HG03457 (cell line): ENCODE measurements around the gene TXNDC17.
"Not testable (repeated sequence)": the region's sequence is repeated elsewhere in the genome, so short reads cannot be mapped to it uniquely, and the experiment has no call there.

Source experiments
- ATAC-seq: cut with Tn5 transposase; IDR thresholded peaks from one replicate; pipeline ENCODE4 v1.9.1; 2021; ENCODE audit warnings: moderate number of reproducible peaks; ENCODE audit not compliant: unreplicated experiment

The TXNDC17 gene

GRCh38 chr17:6636616-6637457 is 4.0 kb upstream of the TXNDC17 start:
- ATAC-seq = no peak

GRCh38 chr17:6637458-6637840 is 3.4 kb upstream of the TXNDC17 start:
- ATAC-seq = no peak

GRCh38 chr17:6638046-6638908 is 2.6 kb upstream of the TXNDC17 start:
- no peak for ATAC-seq

- ATAC-seq = no peak
These were observed 1.8 kb upstream of the TXNDC17 start for GRCh38 chr17:6639014-6639585.

- peak; percentile 3 for ATAC-seq
These were observed 999 bp upstream of the TXNDC17 start for GRCh38 chr17:6639586-6640535.

DNA sequence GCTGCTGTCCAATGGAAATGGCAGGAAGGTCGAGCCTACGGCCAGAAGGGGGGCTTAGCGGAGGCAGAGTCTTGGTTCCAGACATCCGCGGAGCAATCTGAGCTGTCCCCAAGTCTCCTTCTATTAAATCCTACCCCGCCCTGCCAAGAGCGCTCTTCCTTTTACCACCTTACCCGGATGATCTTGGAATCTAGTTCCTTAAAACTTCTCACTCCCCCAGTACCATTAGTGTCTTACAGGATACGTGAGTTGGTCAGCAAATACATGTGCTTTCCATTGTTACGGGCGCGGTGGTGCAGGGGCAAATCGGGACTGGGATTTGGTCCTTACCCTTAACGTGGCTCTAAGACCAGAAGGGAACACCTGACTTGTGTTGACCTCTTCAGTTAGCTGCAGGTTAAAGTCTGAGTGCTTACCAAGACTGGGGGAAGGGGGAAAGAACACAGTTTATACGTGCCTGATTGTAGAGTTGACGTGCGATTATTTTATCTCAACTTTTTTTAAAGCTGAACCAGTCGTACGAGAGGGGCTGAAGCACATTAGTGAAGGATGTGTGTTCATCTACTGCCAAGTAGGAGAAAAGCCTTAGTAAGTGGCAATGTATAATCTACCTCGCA is 495 bp downstream of the TXNDC17 start:
- peak; percentile 3 for ATAC-seq

- ATAC-seq = no peak
These were observed 1.7 kb downstream of the TXNDC17 start for GRCh38 chr17:6642592-6642991.

GRCh38 chr17:6643451-6644125 is 2.7 kb downstream of the TXNDC17 start:
- no peak for ATAC-seq

- no peak for ATAC-seq
These were observed 7.3 kb downstream of the TXNDC17 start for GRCh38 chr17:6648181-6648580.

GRCh38 chr17:6651354-6651918 is 10.6 kb downstream of the TXNDC17 start, which contains the start of the genes C17orf100 and MED31:
Gene C17orf100 (plus strand): TSS chr17:6651762. CDS start chr17:6651914, 152 bp downstream.
Gene MED31 (minus strand): TSS chr17:6651605. CDS start chr17:6651528, 77 bp downstream.
- peak; percentile 77 for ATAC-seq

- ATAC-seq = peak; percentile 24
These were observed 11.1 kb downstream of the TXNDC17 start for GRCh38 chr17:6651919-6652452.

- no peak for ATAC-seq
These were observed 14.2 kb downstream of the TXNDC17 start for GRCh38 chr17:6654841-6655731.

GRCh38 chr17:6655732-6656361 is 15.0 kb downstream of the TXNDC17 start:
- not testable (repeated sequence) for ATAC-seq

DNA sequence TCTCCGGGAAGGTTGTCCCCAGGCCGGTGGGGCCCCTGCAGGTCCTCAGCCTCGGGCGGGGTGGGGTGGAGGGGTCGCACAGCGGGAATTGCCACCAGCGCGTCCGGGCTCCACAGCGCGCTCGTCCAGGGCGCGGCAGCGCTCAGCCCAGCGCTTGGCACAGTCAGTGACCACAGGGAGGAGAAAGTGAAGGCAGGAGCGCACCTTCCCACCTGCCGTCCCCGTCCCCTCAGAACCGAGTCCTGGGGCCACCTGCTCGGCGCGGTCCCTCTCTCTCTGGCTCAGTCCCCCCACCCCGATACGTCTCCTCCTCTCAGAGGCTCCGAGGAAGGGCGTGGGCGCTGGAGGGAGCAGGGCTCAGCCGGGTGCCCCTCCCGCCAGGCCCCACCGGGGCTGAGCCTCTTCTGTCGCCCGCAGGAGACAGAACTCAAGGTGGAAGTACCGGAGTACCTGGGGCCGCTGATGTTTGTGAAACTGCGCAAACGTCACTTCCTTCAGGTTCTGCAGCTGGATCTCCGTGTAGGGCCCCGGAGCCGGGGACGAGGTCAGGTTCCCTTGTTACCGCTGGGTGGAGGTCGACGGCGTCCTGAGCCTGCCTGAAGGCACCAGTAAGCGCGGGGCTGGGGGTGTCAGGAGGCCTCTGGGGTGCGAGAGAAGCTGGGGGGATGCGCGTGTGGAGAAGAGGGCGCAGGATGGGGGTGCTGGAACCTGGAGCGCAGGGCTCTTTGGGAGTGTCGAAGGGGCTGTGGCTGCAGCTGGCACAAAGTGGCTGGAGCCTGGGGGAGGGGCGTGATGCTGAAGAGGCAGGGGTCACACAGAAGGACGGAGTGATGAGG is 16.2 kb downstream of the TXNDC17 start:
- not testable (repeated sequence) for ATAC-seq

GRCh38 chr17:6657633-6658287 is 16.9 kb downstream of the TXNDC17 start:
- no peak for ATAC-seq

DNA sequence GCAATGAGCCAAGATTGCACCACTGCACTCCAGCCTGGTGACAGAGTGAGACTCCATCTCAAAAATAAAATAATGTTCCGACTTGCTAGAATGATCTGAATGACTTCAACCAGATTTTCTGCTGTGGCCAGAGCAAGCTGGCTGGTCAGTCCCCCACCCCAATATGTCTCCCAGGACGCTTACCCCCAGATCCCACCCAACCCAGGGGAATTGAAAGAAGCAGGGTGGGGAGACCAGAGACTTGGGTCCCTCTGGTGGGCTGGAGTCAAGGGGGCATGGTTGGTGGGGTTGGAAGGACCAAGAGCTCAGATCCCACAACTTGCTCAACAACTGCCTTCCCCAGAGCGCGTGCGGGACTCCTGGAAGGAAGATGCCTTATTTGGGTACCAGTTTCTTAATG is 17.6 kb downstream of the TXNDC17 start:
- ATAC-seq = not testable (repeated sequence)
